ENCODE results near the gene OGFOD2. TPM values are rescaled to one million over a fixed set of nuclear protein-coding genes. Genes with fewer than 3 reads are reported as not detected.
A peak's percentile ranks its signal among the peaks of the same experiment; 100 is the strongest.

OGFOD2 gene
- total and polyA plus RNA-seq, 9 of the 15 experiments (the other 6 are each of a cell fraction or from before 2014, with no cell fraction given) = 1.4 to 111 (median 18.5) TPM

- ATAC-seq = no peak
- Histone ChIP-seq H3K27me3 (ENCODE audit: control insufficient read depth in 2 of 2, insufficient read depth in 2 of 2, low read length in 2 of 2) (no peaks in the 10 kb centered on the region), H3K9ac (ENCODE audit: insufficient read depth in 1 of 2, low read depth in 2 of 2, low read length in 2 of 2) (peak overlapping the region in 1 of 2 experiments; percentile 14; a peak in 1 of 4 replicates), H3K4me2 (ENCODE audit: insufficient read depth, low read length) (no peak overlapping the region), H4K20me1 (replicated peaks; ENCODE audit: control insufficient read depth, insufficient read depth, low read length) (no peaks in the 10 kb centered on the region), H3K4me1 (replicated peaks in 1 of 2; ENCODE audit: control insufficient read depth in 2 of 2, insufficient read depth in 2 of 2, low read length in 2 of 2) (peaks cover 6 to 37% of the 10 kb centered on the region in 2 experiments; a peak in 4 of 5 replicates), H3K36me3 (ENCODE audit: control insufficient read depth, insufficient read depth, low read length) (no peaks in the 10 kb centered on the region; the same call in 2 of the 3 replicates), H3K9me3 (replicated peaks; ENCODE audit: control insufficient read depth, insufficient read depth, low read depth, low read length) (no peaks in the 10 kb centered on the region), H3K9me1 (ENCODE audit: control insufficient read depth, insufficient read depth, low read length) (no peaks in the 10 kb centered on the region), H3K4me3 (no peak overlapping the region), H3K27ac (ENCODE audit: extremely low read depth, low read depth, low read length) (no peak overlapping the region), H3K79me2 (ENCODE audit: control insufficient read depth, insufficient read depth, low read length) (no peaks in the 10 kb centered on the region), H2AFZ (ENCODE audit: low read depth, low read length) (no peak overlapping the region)
- FAIRE-seq = no peak
- ChIA-PET POLR2A (interaction anchor here (0.7 to 1.0 kb wide), 2 partner anchors 23 to 45 kb away, joined by 3 read pairs; no protein-coding TSS in a partner anchor), CTCF (ENCODE audit: low intra/inter-chr PET ratio) (no interaction called here)
- BruUV-seq (replicated peaks) = no TSS peak
- in situ Hi-C loops (cut with MboI) (no loop called here), intact Hi-C loops (cut with micrococcal nuclease) (no loop called here)
- no peak for DNase-seq (ENCODE audit: extremely low read depth in 1 of 4, low spot score in 3 of 4)
- 87% methylated on average over 2 of the region's 2 CpGs for WGBS (ENCODE audit: insufficient coverage, low coverage, missing lambda C conversion rate)
- peak; percentile 59; the same call in 1 of the 2 replicates for TF ChIP-seq ZNF121 (CRISPR knock-in tag; conservative IDR thresholded peaks at IDR 0.05)
- TF ChIP-seq ELF2 (CRISPR knock-in tag; IDR thresholded peaks at IDR 0.05) = no peak
- no peak for TF ChIP-seq SREBF2 (CRISPR knock-in tag; IDR thresholded peaks at IDR 0.05)
- TF ChIP-seq L3MBTL2 (IDR thresholded peaks at IDR 0.05) = no peak
- TF ChIP-seq SNAPC5 (CRISPR knock-in tag; IDR thresholded peaks at IDR 0.05) = no peak
- TF ChIP-seq ATF6 (CRISPR knock-in tag; IDR thresholded peaks at IDR 0.05) = no peak
- TF ChIP-seq CTCF (IDR thresholded peaks at IDR 0.05 in 2 of 3, conservative IDR thresholded peaks at IDR 0.05 in 1 of 3; ENCODE audit: insufficient read depth in 2 of 3, low read depth in 1 of 3, low read length in 3 of 3) = no peak
- no peak for TF ChIP-seq FOXJ3 (CRISPR knock-in tag; IDR thresholded peaks at IDR 0.05)
- no peak for TF ChIP-seq ZFX (CRISPR knock-in tag; IDR thresholded peaks at IDR 0.05)
- TF ChIP-seq MNT (conservative IDR thresholded peaks at IDR 0.05) = no peak
- TF ChIP-seq CBX8 (IDR thresholded peaks at IDR 0.05; ENCODE audit: borderline replicate concordance, extremely low read depth, low read depth, low read length, poor library complexity, severe bottlenecking) = no peak
- no peak for TF ChIP-seq CBX1 (IDR thresholded peaks at IDR 0.05; ENCODE audit: low read depth)
- no peak for TF ChIP-seq ZBTB17 (CRISPR knock-in tag; IDR thresholded peaks at IDR 0.05)
- no peak for TF ChIP-seq SAFB2 (IDR thresholded peaks at IDR 0.05; ENCODE audit: borderline replicate concordance, low read depth, low read length, severe bottlenecking)
- TF ChIP-seq ZNF740 (CRISPR knock-in tag; IDR thresholded peaks at IDR 0.05) = no peak
- no peak for TF ChIP-seq ZNF740 (tag; IDR thresholded peaks at IDR 0.05)
- TF ChIP-seq ZNF239 (CRISPR knock-in tag; IDR thresholded peaks at IDR 0.05) = no peak
Measured at GRCh38 chr12:122942637-122943036, 32.4 kb upstream of the OGFOD2 start.

All from K562 (cell line).